SH-SY5Y (cell line): ENCODE data around the gene DCLK1.

ENCODE experiments used
- GATA2 ChIP-seq: IDR thresholded peaks from 2 replicates; pipeline ENCODE4 v1.6.1; 2011; ENCODE audit warnings: mild to moderate bottlenecking, low read depth, low read length
- GATA3 ChIP-seq: IDR thresholded peaks from 2 replicates; pipeline ENCODE4 v1.6.1; 2011; ENCODE audit warnings: low read depth, mild to moderate bottlenecking, low read length, moderate library complexity

The DCLK1 gene

DNA sequence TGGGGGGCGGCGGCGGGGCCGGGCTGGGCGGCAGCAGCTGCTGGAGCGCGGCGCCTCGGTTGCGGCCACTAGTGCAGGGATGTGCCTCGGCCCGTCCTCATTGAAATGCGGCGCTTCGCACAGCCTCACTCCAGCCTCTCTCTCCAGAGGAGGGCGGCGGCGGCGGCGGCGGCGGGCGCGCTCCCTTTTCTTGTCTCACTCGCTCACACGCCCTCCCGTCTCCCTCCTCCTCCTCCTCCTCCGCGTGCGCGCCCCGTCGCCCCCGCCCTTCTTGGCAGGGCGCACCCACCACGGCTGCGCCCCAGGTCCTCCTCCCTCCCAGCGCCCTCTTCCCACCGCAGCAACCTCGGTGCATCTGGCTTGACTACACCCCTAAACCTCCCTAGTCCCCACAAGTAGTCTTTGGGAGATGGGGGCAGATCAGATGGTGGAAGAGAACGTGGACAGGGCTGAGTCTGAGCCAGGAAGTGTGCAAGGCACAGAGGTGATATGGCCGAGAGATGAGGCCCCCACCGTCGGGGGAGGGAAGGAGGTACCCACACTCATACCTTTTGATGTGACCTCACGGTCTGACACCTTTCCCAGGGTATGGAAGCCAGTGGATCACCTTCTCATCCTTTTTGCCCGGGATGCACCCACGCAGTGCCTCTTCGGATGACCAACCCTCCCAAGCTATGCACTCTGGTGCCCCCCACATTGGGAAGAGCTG, at the start of gene DCLK1:
TSS of gene DCLK1 (minus strand) at position 161 of the 709 bp plus-strand sequence.
- no peak for TF ChIP-seq GATA3
- TF ChIP-seq GATA2, result no peak

DNA sequence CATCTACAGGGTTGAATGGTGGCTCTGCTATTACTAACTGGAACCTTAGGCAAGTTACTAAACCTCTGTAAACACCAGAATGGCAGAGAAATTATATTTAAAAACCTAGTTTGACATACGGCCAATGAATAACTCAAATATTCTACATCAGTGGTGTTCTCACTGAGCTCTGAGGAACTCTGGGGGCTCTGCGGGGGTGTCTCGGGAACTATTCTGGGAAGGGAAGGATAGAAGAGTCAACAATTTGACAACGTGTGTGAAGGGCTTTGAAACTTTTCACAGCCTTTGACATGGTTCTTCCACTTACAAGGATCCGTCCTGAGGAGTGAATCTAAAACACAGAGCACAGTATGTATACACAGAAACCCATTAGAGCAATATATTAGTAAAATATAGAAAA, 44.4 kb upstream of the DCLK1 start:
- TF ChIP-seq GATA2 (no peak), GATA3 (no peak)

DNA sequence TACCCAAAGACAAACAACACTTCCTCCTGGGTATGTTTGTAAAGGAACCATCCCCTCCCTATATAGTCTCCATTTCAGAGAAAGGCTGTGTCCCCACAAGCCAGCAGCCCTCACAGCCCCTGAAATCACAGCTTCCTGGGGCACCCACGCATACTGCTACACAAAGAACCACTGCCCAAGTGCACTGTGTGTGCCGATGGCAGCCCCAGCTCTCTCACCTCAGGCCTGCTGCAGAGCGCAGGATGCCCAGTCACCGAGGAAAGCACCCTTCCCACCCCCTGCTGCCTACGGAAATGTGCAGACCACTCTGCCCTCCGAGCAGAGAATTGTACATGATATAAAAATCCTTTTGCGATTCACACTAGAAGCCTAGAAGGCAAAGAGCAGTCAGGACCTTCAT, 43.7 kb upstream of the DCLK1 start:
- TF ChIP-seq GATA2, result no peak

GRCh38 chr13:36173571-36174322, 42.6 kb upstream of the DCLK1 start:
- TF ChIP-seq GATA2, result no peak
- TF ChIP-seq GATA3, result no peak

DNA sequence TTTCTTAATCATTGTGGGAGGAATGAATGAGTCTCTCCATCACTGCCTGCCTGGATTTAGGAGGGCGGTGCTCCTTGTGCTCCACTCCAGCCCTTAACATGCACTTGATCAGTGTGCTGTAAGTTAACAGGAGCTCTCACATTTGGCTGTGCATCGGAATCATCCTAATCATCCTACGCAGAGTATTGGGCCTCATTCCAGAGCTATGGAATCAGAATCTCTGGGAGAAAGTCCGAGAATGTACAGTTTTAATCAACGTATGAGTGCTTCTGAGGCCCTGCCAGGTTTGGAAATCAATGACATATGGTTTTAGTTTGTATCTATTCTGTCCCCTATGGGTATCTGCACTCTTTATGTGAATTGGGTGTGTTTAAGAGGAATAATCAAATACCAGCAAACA, 34.9 kb upstream of the DCLK1 start:
- no peak for TF ChIP-seq GATA3

GRCh38 chr13:36163809-36164308, 32.7 kb upstream of the DCLK1 start:
- no peak for TF ChIP-seq GATA2
- no peak for TF ChIP-seq GATA3

DNA sequence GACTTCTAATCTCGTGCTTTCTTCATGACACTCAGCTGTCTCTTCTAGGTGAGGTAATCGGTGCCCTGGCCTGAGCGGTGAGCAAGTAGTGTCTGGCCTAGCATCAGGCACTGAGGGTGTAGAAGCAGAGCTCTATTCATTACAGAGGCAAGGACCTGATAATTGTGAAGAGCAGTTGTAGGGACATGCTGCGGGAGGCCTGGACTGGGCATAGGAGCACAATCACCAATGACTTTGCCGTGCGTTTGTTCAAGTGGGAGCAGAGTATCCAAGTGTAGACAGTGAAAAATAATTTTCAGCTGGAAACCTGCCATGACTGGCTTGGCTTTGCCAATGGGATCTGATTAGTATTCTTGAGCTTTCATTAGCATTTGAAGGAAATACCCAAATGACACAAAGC, 32.1 kb upstream of the DCLK1 start:
- no peak for TF ChIP-seq GATA3
- no peak for TF ChIP-seq GATA2

DNA sequence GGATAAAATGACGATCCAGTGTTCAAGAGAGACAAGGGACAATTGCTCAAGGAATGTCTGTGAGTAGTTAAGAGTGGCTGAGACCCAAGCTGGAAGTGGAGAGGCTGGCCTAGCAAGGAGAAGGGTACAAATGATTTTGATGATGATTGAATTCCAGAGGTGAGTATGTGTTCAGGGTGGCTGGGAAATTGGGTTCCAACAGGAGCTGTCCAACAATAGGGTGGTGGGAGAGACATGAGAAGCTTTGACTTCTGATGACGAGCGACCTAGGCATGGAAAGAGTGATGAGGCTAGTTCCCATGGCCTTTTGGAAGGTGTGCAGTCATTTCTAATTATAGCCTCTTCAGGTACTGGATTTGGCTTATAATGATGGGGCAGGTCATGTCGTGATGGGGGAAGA, 29.1 kb upstream of the DCLK1 start:
- no peak for TF ChIP-seq GATA3
- no peak for TF ChIP-seq GATA2

DNA sequence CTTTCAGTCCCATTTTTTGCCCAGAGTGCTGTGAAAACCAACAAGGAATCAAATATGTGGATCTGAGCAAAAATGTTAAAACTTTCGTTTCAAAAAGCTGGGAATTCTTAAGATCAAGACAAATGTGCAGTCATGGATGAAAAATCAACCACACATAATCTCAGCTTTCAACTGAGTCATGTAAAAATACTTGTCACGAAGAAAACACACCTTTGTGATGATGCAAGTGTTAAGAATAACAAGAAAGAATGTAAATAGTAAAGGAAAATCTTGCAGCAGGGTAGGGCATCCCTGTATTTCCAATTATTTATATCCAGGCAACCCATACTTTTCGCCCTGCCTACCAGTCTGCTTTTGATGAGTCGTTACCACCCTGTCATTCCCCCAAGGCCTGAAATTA, 27.4 kb upstream of the DCLK1 start:
- no peak for TF ChIP-seq GATA3
- no peak for TF ChIP-seq GATA2

DNA sequence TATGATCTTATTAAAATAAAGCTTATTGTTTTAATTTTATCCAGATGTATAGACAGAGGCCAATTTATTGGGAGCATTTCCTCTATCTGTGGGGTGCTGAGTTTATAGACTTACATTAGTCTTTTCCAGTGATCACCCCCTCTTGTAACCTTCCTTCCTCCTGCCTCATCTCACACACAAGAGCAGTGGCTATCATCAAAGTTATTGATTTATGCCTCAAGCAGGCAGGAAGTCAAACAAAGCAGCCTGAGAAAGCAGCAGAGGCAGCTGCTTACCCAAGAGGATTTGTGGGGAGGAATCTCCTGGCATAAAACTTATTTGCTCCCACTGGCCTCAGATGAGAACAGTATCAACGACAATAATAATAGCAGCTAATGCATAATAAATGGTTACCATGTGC, 26.3 kb upstream of the DCLK1 start:
- TF ChIP-seq GATA3 (no peak), GATA2 (no peak)

DNA sequence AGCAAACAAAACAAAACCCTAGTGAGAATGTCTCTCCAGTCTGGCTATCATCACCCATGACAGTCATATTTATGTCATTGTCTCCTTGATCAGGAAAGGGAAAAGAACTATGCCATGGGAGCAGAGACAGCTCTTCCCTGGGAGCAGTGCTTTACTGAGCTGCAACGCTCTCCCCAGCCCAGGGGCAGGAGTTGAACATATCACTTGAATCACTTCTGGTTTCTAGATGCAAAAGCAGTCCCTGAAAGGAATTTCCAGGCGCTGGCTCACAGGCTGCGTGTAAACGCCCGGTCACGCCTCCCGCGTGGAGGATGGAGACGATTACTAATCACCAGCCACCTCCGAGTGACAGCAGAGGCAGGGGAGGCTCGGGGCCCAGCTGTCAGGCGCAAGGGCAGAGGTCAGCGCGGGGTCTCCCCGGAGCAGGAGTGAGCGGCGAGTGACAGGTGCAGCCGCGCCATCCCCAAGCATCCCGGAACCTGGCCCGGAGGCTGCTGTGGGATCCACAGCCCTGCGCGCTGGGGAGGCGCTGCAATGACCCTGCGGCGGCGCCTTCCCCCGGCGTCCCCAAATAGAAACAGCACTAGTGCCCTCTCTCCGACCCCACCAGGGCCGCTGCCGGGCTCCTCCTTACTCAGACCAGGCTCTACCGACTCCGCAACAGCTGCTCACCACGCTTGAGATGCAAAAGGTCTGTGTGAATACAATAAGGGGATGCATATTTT, 23.5 kb upstream of the DCLK1 start:
- TF ChIP-seq GATA2, result 0 out of 2 replicates have a peak, but pooled peaks have one; percentile 20
- TF ChIP-seq GATA3, result no peak

DNA sequence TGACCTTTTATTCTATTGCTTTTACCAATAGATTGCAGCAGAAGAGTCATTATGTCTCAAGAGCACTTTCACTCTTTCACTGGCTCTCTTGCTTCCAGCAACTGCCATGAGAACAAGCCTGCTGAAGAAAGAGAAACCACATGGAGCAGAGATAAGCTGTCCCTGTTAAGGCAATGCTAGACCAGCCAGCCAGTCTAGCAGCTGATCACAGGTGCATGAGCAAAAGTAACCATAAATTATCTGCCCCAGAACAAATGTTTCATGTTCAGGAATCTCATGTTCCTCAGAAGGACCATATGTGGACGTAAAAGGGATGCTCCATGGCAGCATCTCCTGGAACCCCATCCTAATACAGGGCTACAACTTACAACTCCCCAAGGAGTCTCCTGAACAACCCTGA, 20.4 kb upstream of the DCLK1 start:
- TF ChIP-seq GATA2 (no peak), GATA3 (no peak)

GRCh38 chr13:36148446-36148845, 17.3 kb upstream of the DCLK1 start:
- TF ChIP-seq GATA3, result no peak

- TF ChIP-seq GATA2 (no peak), GATA3 (no peak)
These were observed 16.1 kb upstream of the DCLK1 start for GRCh38 chr13:36147330-36147729.

GRCh38 chr13:36146511-36147269, 15.5 kb upstream of the DCLK1 start:
- no peak for TF ChIP-seq GATA2
- no peak for TF ChIP-seq GATA3

GRCh38 chr13:36143738-36144137, 12.6 kb upstream of the DCLK1 start:
- TF ChIP-seq GATA3 (no peak), GATA2 (no peak)
